GM18868 (cell line): Measurements from ENCODE around the gene CNGA3.
"Not testable (repeated sequence)": the region's sequence is repeated elsewhere in the genome, so short reads cannot be mapped to it uniquely, and the experiment has no call there.

Experiments used
- ATAC-seq: cut with Tn5 transposase; IDR thresholded peaks from one replicate; pipeline ENCODE4 v1.9.1; 2021; ENCODE audit warnings: mild to moderate bottlenecking, moderate library complexity; ENCODE audit not compliant: unreplicated experiment

The CNGA3 gene

GRCh38 chr2:98395977-98396376 is 49.7 kb downstream of the CNGA3 start:
- no peak for ATAC-seq

- no peak for ATAC-seq
Observed at GRCh38 chr2:98396745-98397355, 50.6 kb downstream of the CNGA3 start.

GRCh38 chr2:98399140-98399539 is 52.9 kb downstream of the CNGA3 start:
- ATAC-seq, result no peak

GRCh38 chr2:98403878-98404277 is 57.6 kb downstream of the CNGA3 start:
- ATAC-seq, result no peak

- ATAC-seq, result no peak
Observed at GRCh38 chr2:98404556-98405250, 58.4 kb downstream of the CNGA3 start.

GRCh38 chr2:98405301-98405700 is 59.0 kb downstream of the CNGA3 start:
- no peak for ATAC-seq

GRCh38 chr2:98408155-98408554 is 61.9 kb downstream of the CNGA3 start:
- no peak for ATAC-seq

GRCh38 chr2:98412751-98413458 is 66.6 kb downstream of the CNGA3 start:
- ATAC-seq, result no peak

- ATAC-seq, result not testable (repeated sequence)
Observed at GRCh38 chr2:98414246-98414645, 68.0 kb downstream of the CNGA3 start.

- not testable (repeated sequence) for ATAC-seq
Observed at GRCh38 chr2:98415719-98416248, 69.5 kb downstream of the CNGA3 start.

GRCh38 chr2:98416383-98417159 is 70.3 kb downstream of the CNGA3 start:
- ATAC-seq, result no peak

GRCh38 chr2:98419544-98419943 is 73.3 kb downstream of the CNGA3 start:
- ATAC-seq, result no peak

- no peak for ATAC-seq
Observed at GRCh38 chr2:98419977-98420725, 73.9 kb downstream of the CNGA3 start.

GRCh38 chr2:98422449-98422848 is 76.2 kb downstream of the CNGA3 start:
- no peak for ATAC-seq

- no peak for ATAC-seq
Observed at GRCh38 chr2:98426771-98427170, 80.5 kb downstream of the CNGA3 start.

GRCh38 chr2:98432145-98432544 is 85.9 kb downstream of the CNGA3 start:
- ATAC-seq, result no peak

GRCh38 chr2:98433363-98433964 is 87.2 kb downstream of the CNGA3 start:
- no peak for ATAC-seq

GRCh38 chr2:98434492-98434891 is 88.2 kb downstream of the CNGA3 start:
- no peak for ATAC-seq

- ATAC-seq, result not testable (repeated sequence)
Observed at GRCh38 chr2:98435670-98436069, 89.4 kb downstream of the CNGA3 start.

- no peak for ATAC-seq
Observed at GRCh38 chr2:98436734-98437133, 90.5 kb downstream of the CNGA3 start.
